ENCODE results near the gene IQUB.
"Not testable (repeated sequence)": the region's sequence is repeated elsewhere in the genome, so short reads cannot be mapped to it uniquely, and the experiment has no call there.

IQUB gene

GRCh38 chr7:123492485-123492884 is 41.9 kb downstream of the IQUB start:
- DNase-seq (ENCODE audit: low read depth in 2 of 2) = no peak

DNA sequence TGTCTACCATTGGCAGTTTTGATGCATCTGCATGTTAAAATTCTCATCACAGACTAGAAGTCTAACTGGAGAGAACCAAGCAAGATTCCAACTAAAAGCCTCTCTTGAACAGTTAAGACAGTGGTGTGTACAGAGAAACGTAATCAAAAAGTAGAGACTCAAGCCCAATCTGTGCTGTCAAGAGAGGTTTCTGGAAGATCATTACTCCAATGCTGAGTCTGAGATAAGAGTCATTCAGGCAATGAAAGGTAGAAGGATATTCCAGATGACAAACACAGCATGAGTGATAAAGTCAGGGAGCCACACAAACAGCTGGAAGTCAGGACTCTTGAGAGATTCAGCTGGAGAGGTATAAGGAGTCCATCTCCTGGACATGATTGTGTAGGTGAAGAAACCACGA is 48.7 kb downstream of the IQUB start:
- no peak for DNase-seq (ENCODE audit: low read depth in 2 of 2)

- no peak for DNase-seq (ENCODE audit: low read depth in 2 of 2)
Measured at GRCh38 chr7:123485187-123485586, 49.2 kb downstream of the IQUB start.

DNA sequence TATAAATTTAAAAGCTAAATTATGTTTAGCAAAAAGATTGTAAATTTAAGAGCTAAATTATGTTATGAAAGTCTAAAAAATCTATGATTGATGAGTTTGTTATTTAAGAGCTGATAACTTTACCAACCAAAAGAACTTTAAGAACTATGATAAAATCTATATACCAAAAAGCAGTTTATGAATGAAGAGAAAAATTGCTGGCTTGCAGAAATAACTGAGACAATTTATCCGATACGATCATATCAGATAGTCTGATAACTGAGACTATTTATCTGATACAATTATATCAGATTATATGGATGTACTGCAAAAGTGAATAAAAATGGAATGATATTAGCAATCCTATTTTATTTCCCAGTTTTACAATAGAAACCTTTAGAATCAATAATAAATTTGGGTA is 50.2 kb downstream of the IQUB start:
- DNase-seq (ENCODE audit: low read depth in 2 of 2) = no peak

GRCh38 chr7:123480107-123480506 is 54.3 kb downstream of the IQUB start:
- DNase-seq (ENCODE audit: low read depth in 2 of 2) = no peak

GRCh38 chr7:123478056-123478455 is 56.3 kb downstream of the IQUB start:
- not testable (repeated sequence) for DNase-seq (ENCODE audit: low read depth in 2 of 2)

DNA sequence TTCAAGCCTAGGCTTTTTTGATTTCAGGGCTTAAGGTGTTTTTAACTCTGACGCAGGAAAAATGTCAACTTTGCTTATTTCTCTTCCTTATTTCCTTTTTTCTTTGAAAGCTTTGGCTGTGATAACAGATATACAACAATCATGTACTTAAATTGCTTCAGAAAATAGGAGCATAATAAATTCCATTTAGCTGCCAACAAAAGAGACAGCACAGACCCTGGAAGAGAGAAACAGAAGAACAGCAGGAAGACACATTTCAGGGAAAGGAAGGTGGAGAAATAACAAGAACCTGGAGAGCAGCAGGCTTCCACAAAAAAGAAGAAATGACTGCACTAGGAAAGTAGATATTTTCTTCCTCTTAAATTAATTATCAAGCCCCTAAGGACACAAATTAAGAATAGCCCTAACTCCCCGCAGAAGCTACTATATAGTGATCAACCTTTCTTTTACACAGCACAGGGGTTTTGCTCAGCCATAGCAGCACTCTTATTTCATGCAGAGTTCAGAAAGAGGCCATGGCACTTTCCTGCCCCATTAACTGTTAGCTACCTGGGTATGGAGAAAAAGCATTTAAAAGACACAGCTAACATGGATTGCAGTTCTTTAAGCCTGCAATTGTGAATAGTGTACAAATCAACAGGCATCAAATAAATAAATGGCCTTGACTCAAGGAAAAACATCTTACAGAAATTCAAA is 61.5 kb downstream of the IQUB start:
- no peak for DNase-seq (ENCODE audit: low read depth in 2 of 2)

DNA sequence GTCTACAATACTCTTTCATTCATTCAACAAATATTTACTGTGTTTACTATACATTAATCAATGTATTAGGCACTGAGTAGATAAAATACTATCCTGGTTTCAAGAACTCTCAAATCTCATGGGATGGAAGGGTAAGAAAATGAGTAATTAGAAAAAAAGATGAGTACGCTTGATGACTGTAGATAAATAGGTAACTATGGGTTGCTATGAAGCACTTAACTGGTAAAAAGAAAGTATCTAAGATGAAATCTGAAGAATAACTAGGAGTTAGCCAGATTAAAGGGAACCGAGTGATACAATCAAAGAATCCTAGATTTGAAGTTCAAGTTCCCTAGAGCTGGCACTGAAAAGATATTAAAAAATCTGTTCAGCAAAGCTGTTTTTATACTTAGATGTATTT is 62.1 kb downstream of the IQUB start:
- no peak for DNase-seq (ENCODE audit: low read depth in 2 of 2)

GRCh38 chr7:123468303-123468702 is 66.1 kb downstream of the IQUB start:
- DNase-seq (ENCODE audit: low read depth in 2 of 2) = no peak

DNA sequence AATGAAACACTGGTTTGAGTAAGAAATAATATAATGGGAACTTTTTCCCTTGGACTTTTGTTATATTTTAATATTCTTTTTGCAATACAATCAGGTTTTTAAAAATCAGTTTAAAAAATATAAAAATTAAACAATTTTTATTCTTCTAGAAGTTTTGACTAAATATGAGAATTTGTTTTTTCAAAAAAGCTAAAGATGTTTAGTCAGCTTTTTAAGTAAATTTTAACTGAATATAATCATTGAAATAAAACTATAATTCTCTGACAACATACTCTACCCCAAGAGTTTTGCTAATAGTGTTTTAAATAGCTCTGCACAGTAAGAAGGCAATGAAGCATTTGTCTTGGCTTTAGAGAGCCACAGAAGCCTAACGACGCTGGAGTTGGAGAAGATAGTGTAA is 70.5 kb downstream of the IQUB start:
- DNase-seq (ENCODE audit: low read depth in 2 of 2) = no peak

DNA sequence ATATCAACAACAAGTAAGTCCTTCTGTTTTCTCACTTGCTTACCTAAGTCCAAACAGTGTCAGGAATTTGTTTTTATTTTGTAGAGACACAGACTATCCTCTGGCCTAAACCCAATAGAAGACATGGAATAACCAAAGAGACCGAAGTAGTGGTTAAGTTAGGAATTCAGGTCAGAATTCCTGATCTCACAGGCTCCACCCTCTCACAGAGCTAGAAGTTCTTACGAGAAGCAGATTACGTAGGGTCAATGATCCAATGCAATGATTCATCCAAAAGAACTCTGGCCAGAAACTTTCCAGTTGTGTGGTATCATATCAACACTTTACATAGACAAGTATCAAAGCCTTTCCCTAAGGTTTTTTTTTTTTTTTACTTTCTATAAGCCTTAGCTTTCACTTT is 73.8 kb downstream of the IQUB start:
- no peak for DNase-seq (ENCODE audit: low read depth in 2 of 2)

DNA sequence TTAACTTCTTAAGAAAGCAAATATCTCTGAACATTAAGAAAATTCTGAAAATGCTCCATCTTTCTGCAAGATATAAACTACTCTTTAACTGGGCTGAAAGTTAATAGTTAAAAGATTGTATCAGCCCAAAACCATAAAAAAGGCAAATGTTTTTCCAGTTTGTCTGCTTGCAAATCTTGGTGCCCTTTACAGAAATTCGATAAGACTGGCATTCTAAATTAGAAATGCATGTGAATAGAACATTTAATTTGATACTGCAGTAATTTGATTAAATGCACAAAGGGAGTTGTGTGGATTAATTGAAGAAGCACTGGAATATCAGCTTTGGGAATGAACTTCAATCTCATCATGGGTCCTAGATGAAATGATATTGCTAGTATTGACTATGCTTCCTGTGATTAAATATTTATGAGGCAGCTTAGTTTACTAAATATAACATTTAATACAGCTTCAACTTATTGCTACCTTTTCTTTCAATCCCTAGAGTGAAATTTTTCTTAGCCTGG is 78.4 kb downstream of the IQUB start:
- DNase-seq (ENCODE audit: low read depth in 2 of 2) = no peak

- no peak for DNase-seq (ENCODE audit: low read depth in 2 of 2)
Measured at GRCh38 chr7:123440101-123440548, 94.3 kb downstream of the IQUB start.

- DNase-seq (ENCODE audit: low read depth in 2 of 2) = no peak
Measured at GRCh38 chr7:123439191-123439590, 95.2 kb downstream of the IQUB start.

- no peak for DNase-seq (ENCODE audit: low read depth in 2 of 2)
Measured at GRCh38 chr7:123437447-123437995, 96.9 kb downstream of the IQUB start.

DNA sequence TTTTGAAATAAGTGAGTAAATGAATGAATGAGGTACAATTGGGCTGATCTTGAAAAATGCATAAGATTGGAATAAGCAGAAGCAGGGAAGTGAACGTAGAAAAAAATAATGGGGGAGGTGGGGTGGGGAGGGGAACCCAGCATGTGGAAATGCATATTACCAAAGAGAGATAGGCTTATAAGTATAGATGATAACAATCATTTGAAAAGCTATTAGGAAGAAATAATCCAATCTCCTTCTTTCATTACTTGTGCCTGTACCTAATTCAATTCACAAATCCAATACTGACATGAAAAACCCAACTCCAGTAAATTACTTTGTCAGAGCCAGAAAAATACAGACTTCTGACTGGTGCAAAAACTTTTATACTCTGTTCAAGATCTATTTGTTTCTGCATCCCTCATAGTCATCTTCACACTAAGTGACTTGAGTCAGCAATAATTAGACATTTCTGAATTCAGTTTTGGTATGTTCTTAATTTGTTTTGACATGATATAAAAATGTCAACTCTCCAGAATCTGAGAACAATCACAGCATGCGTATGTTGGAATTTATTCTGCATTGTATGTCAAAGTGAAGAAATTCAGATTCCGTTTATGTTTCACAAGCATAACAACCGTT is 99.2 kb downstream of the IQUB start:
- DNase-seq (ENCODE audit: low read depth in 2 of 2) = no peak

- DNase-seq (ENCODE audit: low read depth in 2 of 2) = no peak
Measured at GRCh38 chr7:123433665-123434064, 100.7 kb downstream of the IQUB start.

- no peak for DNase-seq (ENCODE audit: low read depth in 2 of 2)
Measured at GRCh38 chr7:123432601-123433000, 101.8 kb downstream of the IQUB start.

DNA sequence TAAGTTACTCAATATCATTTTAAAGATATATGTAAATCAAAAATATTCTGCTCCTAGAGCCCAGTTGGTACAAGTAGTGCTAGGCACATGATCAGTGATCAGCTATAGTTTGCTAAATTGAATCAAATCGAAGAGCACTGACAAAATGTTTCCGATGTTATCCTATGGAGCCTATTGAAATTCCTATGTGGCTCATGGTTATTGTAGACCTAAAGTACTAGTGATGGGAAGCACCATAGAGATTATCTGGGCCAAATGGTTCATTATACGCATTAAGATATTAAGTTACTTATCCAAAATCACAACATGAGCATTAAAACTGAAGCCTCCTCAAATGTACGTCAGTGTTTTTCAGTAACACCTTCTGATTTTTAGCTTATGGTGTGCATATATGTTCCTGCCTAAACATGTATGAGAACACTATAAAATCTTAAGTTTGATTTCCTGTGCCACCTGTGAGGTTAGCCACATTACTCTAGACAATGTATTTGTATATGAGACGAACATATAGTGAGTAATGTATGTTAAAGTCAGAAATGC is 103.2 kb downstream of the IQUB start:
- no peak for DNase-seq (ENCODE audit: low read depth in 2 of 2)

DNA sequence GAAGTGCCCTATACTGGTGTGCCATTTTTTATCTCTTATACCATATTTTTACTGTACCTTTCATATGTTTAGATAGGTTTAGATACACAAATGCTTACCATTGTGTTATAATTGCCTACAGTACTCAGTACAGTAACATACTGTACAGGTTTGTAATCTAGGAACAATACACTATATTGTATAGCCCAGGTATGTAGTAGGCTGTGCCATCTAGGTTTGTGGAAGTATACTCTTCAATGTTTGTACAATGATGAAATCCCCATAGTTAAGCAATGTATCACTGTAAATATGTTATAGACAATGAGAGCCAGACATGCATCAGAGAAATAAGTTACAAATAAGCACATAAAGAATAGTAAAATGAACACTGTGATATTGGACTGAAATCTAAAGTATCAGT is 109.1 kb downstream of the IQUB start:
- no peak for DNase-seq (ENCODE audit: low read depth in 2 of 2)

DNA sequence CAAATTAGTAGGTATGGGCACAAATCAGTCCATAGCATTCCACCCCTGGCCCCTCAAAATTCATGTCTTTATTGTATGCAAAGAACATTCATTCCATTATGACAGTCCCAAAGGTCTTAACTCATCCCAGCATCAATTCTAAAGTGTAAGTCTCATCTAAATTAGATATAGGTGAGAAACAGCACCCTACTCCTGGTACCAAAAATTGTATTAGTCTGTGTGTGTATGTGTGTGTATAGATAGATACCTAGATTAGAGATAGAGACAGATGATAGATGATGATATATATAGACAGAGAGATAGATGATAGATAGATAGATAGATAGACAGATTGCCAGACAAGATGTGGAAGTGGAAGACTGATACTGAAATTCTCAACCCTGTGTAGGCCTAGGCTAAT is 109.9 kb downstream of the IQUB start:
- DNase-seq (ENCODE audit: low read depth in 2 of 2) = no peak

DNA sequence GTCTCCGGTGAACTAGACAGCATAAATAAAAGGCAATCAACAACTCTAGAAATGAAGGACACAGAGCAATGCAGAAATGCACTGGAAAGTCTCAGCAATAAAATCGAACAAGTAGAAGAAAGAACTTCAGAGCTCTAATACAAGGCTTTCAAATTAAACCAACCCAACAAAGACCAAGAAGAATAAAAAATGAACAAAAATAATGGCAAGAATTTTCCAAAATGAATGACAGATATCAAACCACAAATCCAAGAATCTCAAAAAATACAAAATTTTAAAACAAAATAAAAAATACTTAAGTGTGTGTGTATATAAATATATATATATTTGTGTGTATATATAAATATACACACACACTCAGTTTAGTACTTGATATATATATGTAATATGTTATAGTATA is 110.8 kb downstream of the IQUB start:
- DNase-seq (ENCODE audit: low read depth in 2 of 2) = no peak

DNA sequence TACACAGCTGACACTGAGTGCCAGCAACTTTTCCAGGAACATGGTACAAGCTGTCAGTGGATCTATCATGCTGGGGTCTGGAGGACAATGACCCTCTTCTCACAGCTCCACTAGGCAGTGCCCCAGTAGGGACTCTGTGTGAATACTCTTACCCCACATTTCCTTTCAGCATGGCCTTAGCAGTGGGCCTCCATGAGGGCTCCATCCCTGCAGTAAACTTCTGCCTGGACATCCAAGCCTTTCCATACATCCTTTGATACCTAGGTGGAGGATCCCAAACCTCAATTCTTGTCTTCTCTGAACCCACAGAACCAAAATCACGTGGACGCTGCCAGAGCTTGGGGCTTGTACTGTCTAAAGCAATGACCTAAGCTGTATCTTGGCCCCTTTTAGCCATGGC is 116.8 kb downstream of the IQUB start:
- DNase-seq (ENCODE audit: low read depth in 2 of 2) = no peak
